Keratinocyte (primary cell): ENCODE measurements around the gene CLEC9A. TPM values are rescaled to one million over a fixed set of nuclear protein-coding genes. Genes with fewer than 3 reads are reported as not detected.
"Not testable (repeated sequence)": the region's sequence is repeated elsewhere in the genome, so short reads cannot be mapped to it uniquely, and the experiment has no call there.

Source experiments
- DNase-seq: peaks from one replicate; pipeline ENCODE4 v3.0.0-alpha.2; 2011; ENCODE audit warnings: low read depth, missing footprints, low spot score
- FAIRE-seq: peaks from 2 replicates; lab custom pipeline; 2011; peaks lifted over from hg19 to GRCh38; lab: Jason Lieb, UNC
- H2AFZ ChIP-seq: 2 replicates; pipeline ENCODE4 v1.6.0; 2012; ENCODE audit warnings: low read length, control low read depth, inconsistent platforms; ENCODE audit not compliant: control insufficient read depth
- H3K27ac ChIP-seq: 2 replicates; pipeline ENCODE4 v1.5.1; 2011; ENCODE audit warnings: low read length; ENCODE audit not compliant: control insufficient read depth, insufficient read depth
- H3K27me3 ChIP-seq: 3 replicates; pipeline ENCODE4 v1.6.0; 2011; ENCODE audit warnings: low read length; ENCODE audit not compliant: control insufficient read depth, insufficient read depth; ENCODE audit errors: extremely low read depth
- H3K36me3 ChIP-seq, 2 experiments: 2 replicates in 1 of 2; 3 replicates in 1 of 2; pipeline ENCODE4 v1.5.1; 2011; ENCODE audit warnings: low read length in 2 of 2, mild to moderate bottlenecking in 1 of 2; ENCODE audit not compliant: control insufficient read depth in 2 of 2, insufficient read depth in 2 of 2; ENCODE audit errors: extremely low read depth in 1 of 2
- H3K4me1 ChIP-seq: 3 replicates; pipeline ENCODE4 v1.5.1; 2011; ENCODE audit warnings: low read length; ENCODE audit not compliant: control insufficient read depth, insufficient read depth; ENCODE audit errors: extremely low read depth
- H3K4me2 ChIP-seq: 3 replicates; pipeline ENCODE4 v1.6.0; 2011; ENCODE audit warnings: low read depth, low read length; ENCODE audit not compliant: control insufficient read depth, insufficient read depth; ENCODE audit errors: extremely low read depth
- H3K4me3 ChIP-seq, 3 experiments: fragments of 200-600 bp in 1 of 3; sonication (generic) in 1 of 3; 2 replicates in 2 of 3; 3 replicates in 1 of 3; pipeline ENCODE4 v1.5.1; 2011 to 2016; ENCODE audit warnings: low read length in 3 of 3, mild to moderate bottlenecking in 3 of 3, control low read depth in 2 of 3, inconsistent platforms in 1 of 3, low read depth in 1 of 3, mixed read lengths in 1 of 3, mixed run types in 1 of 3, moderate library complexity in 1 of 3; ENCODE audit not compliant: control insufficient read depth in 2 of 3, insufficient read depth in 2 of 3; ENCODE audit errors: extremely low read depth in 1 of 3
- H3K79me2 ChIP-seq: 2 replicates; pipeline ENCODE4 v1.6.0; 2012; ENCODE audit warnings: low read length; ENCODE audit not compliant: control insufficient read depth, insufficient read depth
- H3K9ac ChIP-seq: 3 replicates; pipeline ENCODE4 v1.6.0; 2011; ENCODE audit warnings: low read length; ENCODE audit not compliant: control insufficient read depth, insufficient read depth; ENCODE audit errors: extremely low read depth
- H3K9me1 ChIP-seq: 3 replicates; pipeline ENCODE4 v1.6.0; 2011; ENCODE audit warnings: low read length; ENCODE audit not compliant: control insufficient read depth, insufficient read depth; ENCODE audit errors: extremely low read depth
- H3K9me3 ChIP-seq: 2 replicates; pipeline ENCODE4 v1.5.1; 2012; ENCODE audit warnings: low read depth, low read length; ENCODE audit not compliant: control insufficient read depth
- H4K20me1 ChIP-seq: 3 replicates; pipeline ENCODE4 v1.6.0; 2011; ENCODE audit warnings: low read length; ENCODE audit not compliant: control insufficient read depth, insufficient read depth; ENCODE audit errors: extremely low read depth
- CTCF ChIP-seq, 3 experiments: IDR thresholded peaks in 1 of 3; conservative IDR thresholded peaks in 1 of 3; optimal IDR thresholded peaks in 1 of 3; 2 replicates in 2 of 3; 3 replicates in 1 of 3; pipeline versions ENCODE3 to v1.5.1; 2011; ENCODE audit warnings: low read length in 3 of 3, mild to moderate bottlenecking in 3 of 3, moderate library complexity in 2 of 3, control low read depth in 1 of 3, inconsistent platforms in 1 of 3; ENCODE audit not compliant: insufficient read depth in 2 of 3; ENCODE audit errors: extremely low read depth in 1 of 3
- EZH2 ChIP-seq: IDR thresholded peaks from one replicate; pipeline ENCODE4 v1.6.1; 2012; ENCODE audit warnings: inconsistent platforms, mild to moderate bottlenecking, low read length, moderate library complexity
- dilution Hi-C: fragments of 300-500 bp; cut with MboI; formaldehyde crosslinking; loops from one replicate; pipeline ENCODE4 v1.7.0; 2020; ENCODE audit warnings: low sequenced_read_pairs; ENCODE audit not compliant: extremely low pct_ligation_motif_present
- polyA plus RNA-seq, 5 experiments: library from polyadenylated mRNA; depleted of rRNA in 3 of 5; stranded (reverse) in 3 of 5; stranded (forward) in 1 of 5; unstranded in 1 of 5; fragments of >200 nt; gene quantifications; 1 replicate in 1 of 5; 2 replicates in 3 of 5; 3 replicates in 1 of 5; pipeline versions ENCODE4 v1.2.1 to v1.2.3, GENCODE V29; 2011 to 2012; ENCODE audit warnings: missing spikeins in 2 of 5, low read depth in 1 of 5, low replicate concordance in 1 of 5

Gene CLEC9A
- polyA plus RNA-seq, 1 donor (not counting 4 experiments of a cell fraction or from before 2014, with no cell fraction given), result not detected

- Histone ChIP-seq H3K4me3 (no peak overlapping the region), H3K9me1 (no peaks in the 10 kb centered on the region), H4K20me1 (no peaks in the 10 kb centered on the region), H3K4me2 (no peak overlapping the region), H3K4me1 (no peaks in the 10 kb centered on the region), H3K9me3 (no peaks in the 10 kb centered on the region), H3K36me3 (no peaks in the 10 kb centered on the region), H3K27ac (no peak overlapping the region), H3K79me2 (no peaks in the 10 kb centered on the region), H3K27me3 (no peaks in the 10 kb centered on the region), H3K9ac (no peak overlapping the region), H2AFZ (no peak overlapping the region)
- FAIRE-seq (no peak), DNase-seq (no peak)
- TF ChIP-seq EZH2, result no peak
- dilution Hi-C loops, result no loop called here
These were observed 12.1 kb upstream of the CLEC9A start for GRCh38 chr12:10018386-10018785.

DNA sequence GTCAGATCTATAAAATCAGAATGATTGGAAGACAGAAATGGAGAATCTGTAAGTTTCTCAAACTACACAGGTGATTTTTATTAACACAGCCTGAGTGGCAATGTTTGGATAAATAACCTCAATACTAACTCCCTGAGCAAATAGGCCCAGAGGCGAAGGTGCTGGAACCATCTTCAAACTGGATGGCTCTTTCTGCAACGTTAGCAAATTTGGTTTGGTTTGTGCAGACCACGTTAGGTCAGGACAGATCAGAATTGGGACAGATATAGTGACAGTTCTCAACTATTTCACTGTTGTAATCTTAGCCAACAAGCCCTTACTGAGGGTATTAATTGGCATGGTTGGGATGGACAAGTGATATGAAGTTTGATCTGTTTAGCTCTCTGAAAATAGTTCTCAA lies 9.1 kb upstream of the CLEC9A start:
- no peak for TF ChIP-seq EZH2
- no peak for TF ChIP-seq CTCF (optimal IDR thresholded peaks at IDR 0.05 in 1 of 3, IDR thresholded peaks at IDR 0.05 in 1 of 3, conservative IDR thresholded peaks at IDR 0.05 in 1 of 3; ENCODE audit: extremely low read depth in 1 of 3, insufficient read depth in 2 of 3, low read length in 3 of 3)
- Histone ChIP-seq H2AFZ (no peak overlapping the region), H3K4me1 (no peaks in the 10 kb centered on the region), H4K20me1 (no peaks in the 10 kb centered on the region), H3K79me2 (no peaks in the 10 kb centered on the region), H3K4me2 (no peak overlapping the region), H3K9me1 (no peaks in the 10 kb centered on the region), H3K27me3 (no peaks in the 10 kb centered on the region), H3K27ac (no peak overlapping the region), H3K4me3 (no peak overlapping the region), H3K9me3 (no peaks in the 10 kb centered on the region), H3K9ac (no peak overlapping the region), H3K36me3 (no peaks in the 10 kb centered on the region)
- FAIRE-seq (no peak), DNase-seq (no peak)
- dilution Hi-C loops, result no loop called here

DNA sequence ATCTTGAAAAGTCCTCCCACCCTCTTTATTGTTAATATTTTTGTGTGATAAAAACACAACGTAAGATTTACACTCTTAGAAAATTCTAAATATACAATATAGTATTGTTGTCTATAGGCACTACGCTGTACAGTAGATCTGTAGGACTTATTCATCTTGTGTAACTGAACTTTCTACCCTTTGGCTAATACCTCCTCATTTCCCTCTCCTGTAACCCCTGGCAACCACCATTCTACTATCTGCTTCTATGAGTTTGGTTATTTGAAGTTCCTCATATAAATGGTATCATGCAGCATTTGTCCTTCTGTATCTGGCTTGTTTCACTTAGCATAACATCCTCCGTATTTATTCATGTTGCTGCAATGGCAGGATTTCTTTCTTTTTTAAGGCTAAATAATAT lies 5.2 kb upstream of the CLEC9A start:
- no peaks in the 10 kb centered on the region for H3K9me3 ChIP-seq
- no peaks in the 10 kb centered on the region for H3K36me3 ChIP-seq
- H4K20me1 ChIP-seq, result no peaks in the 10 kb centered on the region
- H3K79me2 ChIP-seq, result no peaks in the 10 kb centered on the region
- H3K4me3 ChIP-seq, result no peak overlapping the region
- no peak overlapping the region for H2AFZ ChIP-seq
- H3K4me2 ChIP-seq, result no peak overlapping the region
- no peaks in the 10 kb centered on the region for H3K27me3 ChIP-seq
- TF ChIP-seq EZH2 (no peak), CTCF (optimal IDR thresholded peaks at IDR 0.05 in 1 of 3, IDR thresholded peaks at IDR 0.05 in 1 of 3, conservative IDR thresholded peaks at IDR 0.05 in 1 of 3; ENCODE audit: extremely low read depth in 1 of 3, insufficient read depth in 2 of 3, low read length in 3 of 3) (no peak)
- no peak overlapping the region for H3K9ac ChIP-seq
- FAIRE-seq, result no peak
- dilution Hi-C loops, result no loop called here
- H3K27ac ChIP-seq, result no peak overlapping the region
- DNase-seq, result no peak
- H3K4me1 ChIP-seq, result peaks cover 5% of the 10 kb centered on the region
- no peaks in the 10 kb centered on the region for H3K9me1 ChIP-seq

DNA sequence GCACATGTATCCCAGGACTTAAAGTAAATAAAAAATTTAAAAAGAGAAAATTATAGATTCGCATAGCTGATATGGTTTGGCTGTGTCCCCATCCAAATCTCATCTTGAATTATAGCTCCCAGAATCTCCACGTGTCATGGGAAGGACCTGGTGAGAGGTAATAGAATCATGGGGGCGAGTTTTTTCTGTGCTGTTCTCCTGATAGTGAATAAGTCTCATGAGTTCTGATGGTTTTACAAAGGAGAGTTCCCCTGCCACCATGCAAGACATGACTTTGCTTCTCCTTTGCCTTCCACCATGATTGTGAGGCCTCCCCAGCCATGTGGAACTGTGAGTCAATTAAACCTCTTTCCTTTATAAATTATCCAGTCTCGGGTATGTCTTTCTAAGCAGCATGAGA lies 3.8 kb upstream of the CLEC9A start:
- FAIRE-seq, H2AFZ ChIP-seq, dilution Hi-C loops, H3K27me3 ChIP-seq, H3K9ac ChIP-seq, H3K9me3 ChIP-seq, H3K27ac ChIP-seq, H3K4me3 ChIP-seq, H3K79me2 ChIP-seq, H3K9me1 ChIP-seq, DNase-seq, H4K20me1 ChIP-seq, H3K4me2 ChIP-seq, H3K36me3 ChIP-seq: not testable (repeated sequence)
- peaks cover 11% of the 10 kb centered on the region for H3K4me1 ChIP-seq
